ENCODE data around the gene TPPP2.

The TPPP2 gene

GRCh38 chr14:21016413-21017190 is 13.4 kb upstream of the TPPP2 start:
- no peak for DNase-seq (ENCODE audit: low read depth in 2 of 3, low spot score in 1 of 3)

GRCh38 chr14:21017528-21018245 is 12.3 kb upstream of the TPPP2 start:
- no peak for DNase-seq (ENCODE audit: low read depth in 2 of 3, low spot score in 1 of 3)

GRCh38 chr14:21018286-21018685 is 11.7 kb upstream of the TPPP2 start:
- no peak for DNase-seq (ENCODE audit: low read depth in 2 of 3, low spot score in 1 of 3)

GRCh38 chr14:21018781-21019180 is 11.2 kb upstream of the TPPP2 start:
- no peak for DNase-seq (ENCODE audit: low read depth in 2 of 3, low spot score in 1 of 3)

- DNase-seq (ENCODE audit: low read depth in 2 of 3, low spot score in 1 of 3), result no peak
Measured at GRCh38 chr14:21019366-21019765, 10.7 kb upstream of the TPPP2 start.

- DNase-seq (ENCODE audit: low read depth in 2 of 3, low spot score in 1 of 3), result no peak
Measured at GRCh38 chr14:21020977-21021545, 9.0 kb upstream of the TPPP2 start.

- no peak for DNase-seq (ENCODE audit: low read depth in 2 of 3, low spot score in 1 of 3)
Measured at GRCh38 chr14:21022686-21023085, 7.3 kb upstream of the TPPP2 start.

- no peak for DNase-seq (ENCODE audit: low read depth in 2 of 3, low spot score in 1 of 3)
Measured at GRCh38 chr14:21023174-21023573, 6.8 kb upstream of the TPPP2 start.

- DNase-seq (ENCODE audit: low read depth in 2 of 3, low spot score in 1 of 3), result no peak
Measured at GRCh38 chr14:21023817-21024584, 6.0 kb upstream of the TPPP2 start.

GRCh38 chr14:21024585-21025370 is 5.2 kb upstream of the TPPP2 start, which contains the start of gene NDRG2:
Gene NDRG2, minus strand, starts transcription at chr14:21025061. Its CDS starts 1,746 bp downstream, at chr14:21023315.
- peak; percentile 16 to 58 (median 35) for DNase-seq (ENCODE audit: low read depth in 2 of 3, low spot score in 1 of 3)

- no peak for DNase-seq (ENCODE audit: low read depth in 2 of 3, low spot score in 1 of 3)
Measured at GRCh38 chr14:21025371-21026273, 4.4 kb upstream of the TPPP2 start.

GRCh38 chr14:21026274-21026987 is 3.6 kb upstream of the TPPP2 start:
- DNase-seq (ENCODE audit: low read depth in 2 of 3, low spot score in 1 of 3), result no peak

GRCh38 chr14:21026988-21027315 is 3.1 kb upstream of the TPPP2 start:
- DNase-seq (ENCODE audit: low read depth in 2 of 3, low spot score in 1 of 3), result no peak

GRCh38 chr14:21030531-21030930 is 514 bp downstream of the TPPP2 start:
- DNase-seq (ENCODE audit: low read depth in 2 of 3, low spot score in 1 of 3), result no peak

- DNase-seq (ENCODE audit: low read depth in 2 of 3, low spot score in 1 of 3), result no peak
Measured at GRCh38 chr14:21032326-21033132, 2.5 kb downstream of the TPPP2 start.

- no peak for DNase-seq (ENCODE audit: low read depth in 2 of 3, low spot score in 1 of 3)
Measured at GRCh38 chr14:21033133-21033698, 3.2 kb downstream of the TPPP2 start.

GRCh38 chr14:21034707-21035106 is 4.7 kb downstream of the TPPP2 start, which contains the start of gene RNASE13:
Gene RNASE13, minus strand, starts transcription at chr14:21034807. Its CDS starts 519 bp downstream, at chr14:21034288.
- DNase-seq (ENCODE audit: low read depth in 2 of 3, low spot score in 1 of 3), result no peak

- DNase-seq (ENCODE audit: low read depth in 2 of 3, low spot score in 1 of 3), result no peak
Measured at GRCh38 chr14:21036751-21037150, 6.7 kb downstream of the TPPP2 start.

Measured in stimulated activated CD4-positive, alpha-beta T cell treated with anti-CD3 and anti-CD28 coated beads, Interleukin-12 subunit alpha, Interleukin-12 subunit beta, amount 100 ng/mL, for 48 hours (primary cell).